Smooth muscle cell (in vitro differentiated cells): ENCODE measurements around the gene BCLAF1. TPM values are rescaled to one million over a fixed set of nuclear protein-coding genes. Genes with fewer than 3 reads are reported as not detected.

ENCODE experiments used
- DNase-seq: peaks from one replicate; lab custom pipeline; 2025; ENCODE audit not compliant: unreplicated experiment; lab: John Stamatoyannopoulos, UW
- H2AFZ ChIP-seq: fragments of 200-600 bp; sonication (generic); 2 replicates; pipeline ENCODE4 v1.6.0; 2016; ENCODE audit warnings: antibody characterized with exemption, low read depth, mild to moderate bottlenecking
- H3F3A ChIP-seq: fragments of 200-600 bp; sonication (generic); 2 replicates; pipeline ENCODE4 v1.6.0; 2017; ENCODE audit warnings: antibody characterized with exemption, low read depth
- H3K27ac ChIP-seq: fragments of 200-600 bp; sonication (generic); 2 replicates; pipeline ENCODE4 v1.5.1; 2016; ENCODE audit warnings: low read depth, mild to moderate bottlenecking
- H3K27me3 ChIP-seq: fragments of 200-600 bp; sonication (generic); 2 replicates; pipeline ENCODE4 v1.6.1; 2016; ENCODE audit warnings: low read depth, mild to moderate bottlenecking
- H3K36me3 ChIP-seq: fragments of 200-600 bp; sonication (generic); 2 replicates; pipeline ENCODE4 v1.5.1; 2016; ENCODE audit warnings: low read depth
- H3K4me1 ChIP-seq: fragments of 200-600 bp; sonication (generic); 2 replicates; pipeline ENCODE4 v1.5.1; 2016; ENCODE audit warnings: low read depth
- H3K4me2 ChIP-seq: fragments of 200-600 bp; sonication (generic); 2 replicates; pipeline ENCODE4 v1.6.0; 2016; ENCODE audit warnings: mild to moderate bottlenecking
- H3K4me3 ChIP-seq: fragments of 200-600 bp; sonication (generic); 2 replicates; pipeline ENCODE4 v1.5.1; 2016; ENCODE audit warnings: mild to moderate bottlenecking
- H3K79me2 ChIP-seq: fragments of 200-600 bp; sonication (generic); 2 replicates; pipeline ENCODE4 v1.6.0; 2016; ENCODE audit warnings: low read depth, mild to moderate bottlenecking
- H3K9ac ChIP-seq: fragments of 200-600 bp; sonication (generic); 2 replicates; pipeline ENCODE4 v1.6.0; 2016; ENCODE audit warnings: low read depth
- H3K9me3 ChIP-seq: fragments of 200-600 bp; sonication (generic); replicated peaks from 2 replicates; pipeline ENCODE4 v1.5.1; 2016; ENCODE audit warnings: low read depth
- H4K20me1 ChIP-seq: fragments of 200-600 bp; sonication (generic); 2 replicates; pipeline ENCODE4 v1.6.0; 2016; ENCODE audit warnings: low read depth
- WGBS: methylation state at CpG from one replicate; pipeline ENCODE4 v1.1.7; 2016; ENCODE audit warnings: low lambda C conversion rate; 5-methylcytosine and 5-hydroxymethylcytosine counted together
- polyA plus RNA-seq: library from polyadenylated mRNA; unstranded; fragments of >200 nt; fragmentation: Nextera tagmentation; extraction: Ambion mirVana; gene quantifications from 2 replicates; pipeline ENCODE4 v1.2.1, GENCODE V29; 2016
- total RNA-seq: library from RNA; depleted of rRNA; stranded (reverse); fragments of >200 nt; gene quantifications from 2 replicates; pipeline ENCODE4 v1.2.3, GENCODE V29; 2014
- TF ChIP-seq, protein P1 (sequence below): fragments of 200-600 bp; sonication (generic); IDR thresholded peaks from 2 replicates; pipeline ENCODE4 v1.5.1; 2017; ENCODE audit warnings: borderline replicate concordance, mild to moderate bottlenecking, antibody characterized with exemption; ENCODE audit not compliant: insufficient read depth, poor library complexity, severe bottlenecking

Gene BCLAF1
- total and polyA plus RNA-seq, 2 experiments from 2014 or later: 61.1 to 151 TPM

DNA sequence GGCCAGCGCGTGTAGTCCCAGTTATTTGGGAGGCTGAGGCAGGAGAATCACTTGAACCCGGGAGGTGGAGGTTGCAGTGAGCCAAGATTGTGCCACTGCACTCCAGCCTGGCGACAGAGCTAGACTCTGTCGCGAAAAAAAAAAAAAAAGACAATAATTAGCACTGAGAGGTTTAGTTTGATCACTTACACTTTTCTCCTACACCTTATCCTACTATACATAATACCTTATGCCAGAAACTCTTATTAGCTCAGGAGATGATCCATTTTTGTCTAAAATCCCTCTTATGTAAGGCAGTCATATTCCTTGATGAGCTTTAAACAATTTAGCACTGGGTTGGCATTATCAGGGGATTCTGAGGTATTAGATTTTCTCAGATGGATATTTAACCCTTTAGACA lies 35.9 kb downstream of the BCLAF1 start:
- Histone ChIP-seq H3K4me2 (no peak overlapping the region), H3K36me3 (peaks cover 6% of the 10 kb centered on the region), H3K4me1 (no peaks in the 10 kb centered on the region), H3K79me2 (no peaks in the 10 kb centered on the region), H3F3A (peaks cover 17% of the 10 kb centered on the region), H2AFZ (no peak overlapping the region), H3K4me3 (no peak overlapping the region), H3K9me3 (no peaks in the 10 kb centered on the region), H4K20me1 (peaks cover 22% of the 10 kb centered on the region), H3K9ac (no peak overlapping the region), H3K27ac (no peak overlapping the region), H3K27me3 (no peaks in the 10 kb centered on the region)
- no peak for DNase-seq
- TF ChIP-seq, protein P1, sequence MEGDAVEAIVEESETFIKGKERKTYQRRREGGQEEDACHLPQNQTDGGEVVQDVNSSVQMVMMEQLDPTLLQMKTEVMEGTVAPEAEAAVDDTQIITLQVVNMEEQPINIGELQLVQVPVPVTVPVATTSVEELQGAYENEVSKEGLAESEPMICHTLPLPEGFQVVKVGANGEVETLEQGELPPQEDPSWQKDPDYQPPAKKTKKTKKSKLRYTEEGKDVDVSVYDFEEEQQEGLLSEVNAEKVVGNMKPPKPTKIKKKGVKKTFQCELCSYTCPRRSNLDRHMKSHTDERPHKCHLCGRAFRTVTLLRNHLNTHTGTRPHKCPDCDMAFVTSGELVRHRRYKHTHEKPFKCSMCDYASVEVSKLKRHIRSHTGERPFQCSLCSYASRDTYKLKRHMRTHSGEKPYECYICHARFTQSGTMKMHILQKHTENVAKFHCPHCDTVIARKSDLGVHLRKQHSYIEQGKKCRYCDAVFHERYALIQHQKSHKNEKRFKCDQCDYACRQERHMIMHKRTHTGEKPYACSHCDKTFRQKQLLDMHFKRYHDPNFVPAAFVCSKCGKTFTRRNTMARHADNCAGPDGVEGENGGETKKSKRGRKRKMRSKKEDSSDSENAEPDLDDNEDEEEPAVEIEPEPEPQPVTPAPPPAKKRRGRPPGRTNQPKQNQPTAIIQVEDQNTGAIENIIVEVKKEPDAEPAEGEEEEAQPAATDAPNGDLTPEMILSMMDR: no peak
- WGBS: 93% methylated on average over 6 of the region's 6 CpGs

DNA sequence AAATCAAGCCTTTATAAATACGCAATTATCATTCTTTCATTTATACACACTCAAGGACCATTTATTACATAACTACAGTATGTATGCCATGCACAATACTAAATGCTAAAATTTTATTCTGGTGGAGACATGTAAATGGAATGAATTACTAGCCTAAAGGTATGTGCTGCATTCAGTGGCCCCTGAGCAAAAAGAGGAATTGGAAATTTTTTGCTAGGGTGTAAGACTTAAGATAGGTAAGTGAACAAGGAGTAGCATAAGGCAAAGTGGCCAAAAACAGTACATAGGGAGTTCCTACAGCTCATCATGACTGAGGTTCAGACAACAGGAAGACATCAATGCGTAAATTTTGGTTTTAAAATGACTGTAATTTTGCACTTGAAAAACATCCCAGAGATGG lies 37.2 kb downstream of the BCLAF1 start:
- H3K4me2 ChIP-seq: no peak overlapping the region
- DNase-seq: no peak
- peaks cover 9% of the 10 kb centered on the region for H4K20me1 ChIP-seq
- peaks cover 17% of the 10 kb centered on the region for H3F3A ChIP-seq
- no peak overlapping the region for H3K27ac ChIP-seq
- H2AFZ ChIP-seq: no peak overlapping the region
- H3K9ac ChIP-seq: no peak overlapping the region
- H3K4me1 ChIP-seq: no peaks in the 10 kb centered on the region
- WGBS: 98% methylated on average over 2 of the region's 2 CpGs
- H3K27me3 ChIP-seq: no peaks in the 10 kb centered on the region
- no peaks in the 10 kb centered on the region for H3K79me2 ChIP-seq
- TF ChIP-seq, protein P1: no peak
- H3K4me3 ChIP-seq: no peak overlapping the region
- H3K9me3 ChIP-seq: no peaks in the 10 kb centered on the region
- no peaks in the 10 kb centered on the region for H3K36me3 ChIP-seq

DNA sequence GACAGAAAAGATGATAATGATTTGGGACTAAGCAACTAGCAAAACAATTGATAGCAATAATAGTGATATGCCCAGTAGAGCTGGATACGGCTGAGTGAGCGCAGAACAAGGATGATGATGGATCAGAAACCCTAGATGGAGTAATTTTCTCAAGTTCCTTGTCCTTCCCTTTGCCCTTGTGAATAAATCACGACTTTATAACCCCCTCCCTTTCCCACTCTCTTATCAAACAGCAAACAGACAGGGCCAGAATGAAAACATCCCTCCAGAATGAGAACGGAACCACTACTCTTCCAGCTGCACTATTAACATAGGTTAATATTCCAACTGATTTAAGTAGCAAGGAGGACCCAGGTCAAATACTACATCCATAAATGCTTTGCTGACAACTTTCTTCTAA lies 38.3 kb downstream of the BCLAF1 start:
- Histone ChIP-seq H3K27me3 (no peaks in the 10 kb centered on the region), H3K9ac (no peak overlapping the region), H3K4me2 (peak overlapping the region; percentile 92), H3K27ac (no peak overlapping the region), H4K20me1 (no peaks in the 10 kb centered on the region), H3K79me2 (no peaks in the 10 kb centered on the region), H3K9me3 (no peaks in the 10 kb centered on the region), H2AFZ (no peak overlapping the region), H3K36me3 (no peaks in the 10 kb centered on the region), H3K4me3 (peak overlapping the region; percentile 68), H3K4me1 (no peaks in the 10 kb centered on the region), H3F3A (peaks cover 11% of the 10 kb centered on the region)
- DNase-seq: no peak
- 63% methylated on average over 4 of the region's 4 CpGs for WGBS
- TF ChIP-seq, protein P1: no peak

DNA sequence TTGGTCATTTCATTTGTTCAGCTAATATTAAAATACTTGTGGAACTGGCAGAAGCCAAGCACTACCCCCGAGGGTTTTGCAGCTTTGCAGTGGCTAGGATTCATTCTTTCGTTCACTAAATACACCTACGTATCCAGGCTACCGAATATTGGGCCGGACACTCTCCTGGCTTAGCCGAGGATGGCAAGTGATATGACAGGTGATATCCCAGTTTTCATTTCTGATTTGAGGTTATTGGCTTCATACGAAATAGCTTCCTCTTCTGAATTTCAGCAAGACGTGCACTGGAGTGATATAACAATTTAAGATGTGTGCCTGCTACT lies 39.0 kb downstream of the BCLAF1 start:
- no peak for DNase-seq
- TF ChIP-seq, protein P1: no peak
- H3K27me3 ChIP-seq: no peaks in the 10 kb centered on the region
- no peaks in the 10 kb centered on the region for H3K36me3 ChIP-seq
- no peaks in the 10 kb centered on the region for H4K20me1 ChIP-seq
- peak overlapping the region; percentile 92 for H3K4me2 ChIP-seq
- H3K4me3 ChIP-seq: peak overlapping the region; percentile 68
- WGBS: 10% methylated on average over 8 of the region's 8 CpGs
- peak overlapping the region; percentile 54 for H3K9ac ChIP-seq
- no peaks in the 10 kb centered on the region for H3K9me3 ChIP-seq
- no peak overlapping the region for H2AFZ ChIP-seq
- H3K27ac ChIP-seq: peak overlapping the region; percentile 38
- no peaks in the 10 kb centered on the region for H3K4me1 ChIP-seq
- H3K79me2 ChIP-seq: no peaks in the 10 kb centered on the region
- H3F3A ChIP-seq: peaks cover 11% of the 10 kb centered on the region
